ENCODE results near the gene ZMYND8. TPM values are rescaled to one million over a fixed set of nuclear protein-coding genes. Genes with fewer than 3 reads are reported as not detected.
"Not testable (repeated sequence)": the region's sequence is repeated elsewhere in the genome, so short reads cannot be mapped to it uniquely, and the experiment has no call there.

Gene ZMYND8
- 10 to 100 TPM; 32.3 to 50.4 (median 43.4) TPM for polyA plus RNA-seq (ENCODE audit: insufficient read depth in 1 of 5, insufficient read length in 5 of 5, low replicate concordance in 1 of 5)
- long read RNA-seq, donor 1, full-length matches to known transcripts = 2 of 2 reads
- long read RNA-seq, donor 1, partial matches to known transcripts = 0 of 2 reads
- long read RNA-seq, donor 1, other reads (novel, unspliced or antisense) = 0 of 2 reads
- long read RNA-seq, donor 2, full-length matches to known transcripts = 2 of 2 reads
- long read RNA-seq, donor 2, partial matches to known transcripts = 0 of 2 reads
- long read RNA-seq, donor 2, other reads (novel, unspliced or antisense) = 0 of 2 reads
- long read RNA-seq, donor 3 = 0 reads
- long read RNA-seq, donor 4, partial matches to known transcripts = 0 of 1 reads
- long read RNA-seq, donor 4, other reads (novel, unspliced or antisense) = 0 of 1 reads
- long read RNA-seq, donor 5, partial matches to known transcripts = 9 of 9 reads
- long read RNA-seq, donor 5, other reads (novel, unspliced or antisense) = 0 of 9 reads
- long read RNA-seq, donor 6, full-length matches to known transcripts = 3 of 3 reads
- long read RNA-seq, donor 6, partial matches to known transcripts = 0 of 3 reads
- long read RNA-seq, donor 6, other reads (novel, unspliced or antisense) = 0 of 3 reads
- long read RNA-seq, donor 7, partial matches to known transcripts = 21 of 21 reads
- long read RNA-seq, donor 7, other reads (novel, unspliced or antisense) = 0 of 21 reads
- long read RNA-seq, donor 8 = 0 reads

DNA sequence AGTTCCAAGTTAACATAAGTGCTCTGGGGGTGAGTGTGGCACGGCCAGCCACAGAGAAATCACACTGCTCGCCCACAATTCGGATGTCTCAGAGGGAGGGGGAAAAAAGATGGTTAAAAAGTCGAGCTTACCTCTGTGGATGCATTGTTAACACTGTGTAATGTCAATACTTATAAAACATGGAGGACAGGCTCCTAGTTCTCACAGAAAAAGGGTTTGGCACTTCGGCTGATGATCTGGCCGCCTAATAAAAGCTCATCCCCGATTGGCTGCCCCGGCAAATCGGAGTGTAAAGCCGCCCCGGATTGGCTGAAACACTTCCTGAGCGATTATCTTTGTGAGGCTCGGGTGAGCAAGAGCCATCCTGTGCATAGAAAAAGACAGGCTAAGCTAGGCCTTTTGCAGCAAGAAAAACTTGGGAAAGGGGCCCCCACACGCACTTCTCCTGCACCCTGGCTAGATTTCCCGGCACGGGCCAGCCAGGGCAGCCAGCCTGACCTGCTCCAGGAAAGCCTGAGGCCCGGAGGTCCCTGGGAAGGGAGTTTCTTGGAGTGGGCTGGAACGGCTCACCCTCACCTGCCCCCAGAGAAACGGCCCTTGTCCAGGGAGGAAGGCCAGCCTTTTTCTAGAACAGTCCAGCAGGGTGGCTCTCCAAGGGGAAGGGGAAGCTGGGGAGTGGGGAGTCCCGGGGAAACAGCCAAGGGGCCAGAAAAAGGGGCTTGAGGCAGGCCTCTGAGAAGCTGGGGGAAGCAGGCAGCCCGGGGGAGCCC, at the start of gene ZMYND8:
Gene ZMYND8, minus strand, starts transcription at position 174 of the 770 bp plus-strand sequence. Its CDS starts 29 bp downstream, at position 145.
- peak; percentile 92 to 96 for DNase-seq

DNA sequence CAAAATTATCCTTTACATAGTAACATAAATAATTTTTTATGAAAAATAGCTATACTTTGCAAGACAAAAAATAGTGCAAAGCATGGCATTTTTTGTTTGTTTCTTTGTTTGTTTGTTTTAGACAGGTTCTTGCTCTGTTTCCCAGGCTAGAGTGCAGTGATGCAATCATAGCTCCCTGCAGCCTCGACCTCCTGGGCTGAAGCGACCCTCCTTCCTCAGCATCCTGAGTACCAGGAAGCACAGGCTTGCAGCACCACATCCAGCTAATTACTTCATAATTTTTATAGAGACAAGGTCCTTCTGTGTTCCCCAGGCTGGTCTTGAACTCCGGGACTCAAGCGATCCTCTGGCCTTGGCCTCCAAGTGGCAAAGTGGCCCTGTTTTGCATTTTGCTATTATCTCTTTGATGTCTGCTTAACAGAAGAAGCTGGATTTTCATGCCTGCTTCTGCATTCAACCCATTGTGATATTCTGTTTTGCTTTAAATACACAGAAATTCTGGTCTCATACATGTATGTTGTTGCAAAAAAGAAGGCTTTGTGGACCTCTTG, 49.4 kb upstream of the ZMYND8 start:
- no peak for DNase-seq

DNA sequence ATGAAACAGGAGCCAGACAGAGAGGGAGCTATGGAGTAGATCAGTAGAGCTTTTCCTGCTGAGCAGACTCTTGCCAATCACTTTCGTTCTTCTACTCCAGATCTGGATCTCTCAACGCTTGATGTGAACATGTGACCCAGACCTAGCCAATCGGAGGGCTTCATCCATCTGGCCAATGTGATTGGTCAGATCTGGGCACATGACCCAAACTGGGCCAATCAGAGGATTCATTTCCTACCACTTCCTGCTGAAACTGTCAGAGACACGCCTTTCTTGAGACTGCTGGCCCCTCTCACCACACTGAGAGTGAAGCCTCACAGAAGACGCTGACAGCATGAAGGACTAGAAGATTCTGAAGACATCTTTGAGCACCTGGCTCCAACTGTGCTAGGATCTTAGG, 44.2 kb upstream of the ZMYND8 start:
- DNase-seq = no peak

DNA sequence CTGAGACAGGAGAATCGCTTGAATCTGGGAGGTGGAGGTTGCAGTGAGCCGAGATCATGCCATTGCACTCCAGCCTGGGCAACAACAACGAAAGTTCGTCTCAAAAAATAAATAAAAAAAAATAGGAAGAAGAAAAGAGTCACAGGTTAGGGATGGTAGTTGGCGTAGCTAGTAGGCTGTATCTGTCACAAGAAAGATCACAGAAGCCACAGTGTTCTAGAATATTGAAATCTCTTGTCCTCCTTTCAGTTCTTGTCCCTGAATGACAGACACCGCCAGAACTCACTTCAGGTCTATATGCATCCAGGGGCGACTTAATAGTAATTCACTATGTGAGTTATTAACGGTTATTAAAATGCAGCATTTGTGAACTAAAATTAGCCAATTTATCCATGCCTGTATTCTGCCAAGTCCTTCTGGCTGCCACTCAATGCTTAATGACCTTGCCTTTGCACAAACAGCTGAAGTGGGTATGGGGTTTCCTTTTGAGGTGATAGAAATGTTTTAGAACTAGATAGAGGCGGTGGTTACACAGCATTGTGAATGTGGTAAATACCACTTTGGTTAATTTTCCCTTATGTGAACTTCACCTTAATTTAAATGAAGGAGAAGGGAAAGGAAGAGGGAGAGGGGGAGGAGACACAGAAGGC, 41.3 kb upstream of the ZMYND8 start:
- no peak for DNase-seq

DNA sequence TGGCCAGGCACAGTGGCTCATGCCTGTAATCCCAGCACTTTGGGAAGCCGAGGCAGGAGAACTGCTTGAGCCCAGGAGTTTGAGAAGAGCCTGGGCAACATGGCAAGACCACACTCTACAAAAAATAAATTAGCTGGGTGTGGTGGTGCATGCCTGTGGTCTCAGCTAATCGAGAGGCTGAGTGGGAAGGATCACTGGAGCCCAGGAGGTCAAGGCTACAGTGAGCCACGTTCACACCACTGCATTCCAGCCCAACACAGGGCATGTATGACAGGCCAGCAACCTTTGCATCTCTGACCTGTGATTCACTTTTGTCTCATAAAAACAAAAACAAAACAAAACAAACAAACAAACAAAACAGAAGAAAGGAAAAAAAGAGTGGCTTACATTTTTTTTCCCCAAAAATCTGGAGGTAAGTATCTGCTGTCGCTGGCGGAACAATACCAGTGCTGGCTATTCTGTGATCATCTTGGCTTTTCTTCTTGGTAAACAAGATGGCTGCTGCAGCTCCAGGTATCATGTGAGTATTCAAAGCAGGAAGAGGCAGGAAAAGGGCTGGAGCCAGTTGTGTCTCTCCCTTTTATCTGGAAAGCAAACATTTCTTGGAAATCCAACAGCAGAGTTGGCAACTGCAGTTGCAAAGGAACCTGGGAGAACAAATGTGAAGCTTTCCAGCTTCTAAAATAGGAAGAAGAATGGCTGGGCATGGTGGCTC, 40.4 kb upstream of the ZMYND8 start:
- DNase-seq = no peak

DNA sequence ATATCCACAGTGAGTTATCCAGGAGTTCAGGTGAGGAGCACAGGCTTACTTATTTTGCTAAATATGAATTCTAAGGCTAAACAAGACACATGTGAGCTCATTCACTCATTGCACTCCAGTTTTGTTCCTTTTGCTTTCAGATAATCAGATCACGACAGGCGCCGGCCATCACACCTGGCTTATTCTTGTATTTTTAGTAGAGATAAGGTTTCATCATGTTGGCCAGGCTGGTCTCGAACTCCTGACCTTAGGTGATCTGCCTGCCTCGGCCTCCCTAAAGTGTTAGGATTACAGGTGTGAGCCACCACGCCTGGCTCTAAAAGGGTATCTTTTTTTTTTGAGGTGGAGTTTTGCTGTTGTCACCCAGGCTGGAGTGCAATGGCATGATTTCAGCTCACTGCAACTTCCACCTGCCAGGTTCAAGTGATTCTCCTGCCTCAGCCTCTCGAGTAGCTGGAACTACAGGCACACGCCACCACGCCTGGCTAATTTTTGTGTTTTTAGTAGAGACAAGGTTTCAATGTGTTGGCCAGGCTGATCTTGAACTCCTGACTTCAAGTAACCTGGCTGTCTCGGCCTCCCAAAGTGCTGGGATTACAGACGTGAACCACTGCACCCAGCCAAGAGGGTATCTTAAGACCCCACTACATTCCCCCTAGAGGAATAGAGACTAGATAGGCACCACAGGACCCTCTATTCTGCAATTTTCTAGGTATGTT, 37.5 kb upstream of the ZMYND8 start:
- not testable (repeated sequence) for DNase-seq

DNA sequence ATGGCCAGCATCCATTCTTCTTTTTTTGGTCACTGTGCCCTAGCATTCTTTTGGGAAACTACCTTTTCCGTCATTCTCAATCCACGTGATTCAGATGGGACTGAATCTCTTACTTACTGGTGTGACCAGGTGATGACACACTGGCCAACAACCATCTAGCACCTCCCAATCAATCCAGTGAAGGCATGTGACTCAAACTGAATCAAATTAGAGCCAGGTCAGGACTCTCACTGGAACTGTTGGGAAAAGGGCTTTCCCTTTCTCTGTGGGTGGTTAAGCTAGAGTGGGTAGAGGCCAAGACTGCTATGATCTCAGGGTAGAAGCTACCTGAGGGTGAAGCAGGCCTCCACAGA, 36.2 kb upstream of the ZMYND8 start:
- DNase-seq = no peak

DNA sequence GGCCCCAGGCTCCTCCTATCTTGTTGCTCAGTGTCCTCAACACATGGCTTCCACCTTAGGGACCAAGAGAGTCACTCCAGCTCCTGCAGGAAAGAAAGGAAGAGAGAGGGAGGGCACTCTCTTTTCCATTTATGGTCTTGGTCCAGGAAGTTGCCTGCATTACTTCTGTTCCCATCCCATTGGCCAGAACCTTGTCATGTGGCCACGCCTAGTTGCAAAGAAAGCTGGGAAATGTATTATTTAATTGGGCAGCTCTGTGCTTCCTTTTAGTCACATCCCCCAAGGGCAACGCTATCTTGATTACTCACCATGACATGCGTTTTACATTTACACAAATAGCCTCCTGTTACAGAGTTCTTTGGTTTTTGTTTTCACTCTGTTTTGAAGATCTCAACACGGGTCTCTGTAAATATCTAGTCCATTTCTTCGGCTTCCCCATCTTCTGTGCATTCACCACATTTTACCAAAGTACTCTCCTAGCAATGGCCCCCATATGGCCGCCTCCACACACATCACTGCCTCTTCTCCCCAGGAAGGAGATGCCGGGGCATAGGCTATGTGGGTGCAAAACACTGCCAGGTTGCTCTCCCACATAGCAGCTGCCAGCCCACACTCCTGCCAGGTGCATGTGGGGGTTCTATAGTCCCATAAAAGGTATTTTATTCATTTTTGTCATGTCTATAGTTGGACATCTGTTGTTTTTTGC, 35.7 kb upstream of the ZMYND8 start:
- DNase-seq = no peak

DNA sequence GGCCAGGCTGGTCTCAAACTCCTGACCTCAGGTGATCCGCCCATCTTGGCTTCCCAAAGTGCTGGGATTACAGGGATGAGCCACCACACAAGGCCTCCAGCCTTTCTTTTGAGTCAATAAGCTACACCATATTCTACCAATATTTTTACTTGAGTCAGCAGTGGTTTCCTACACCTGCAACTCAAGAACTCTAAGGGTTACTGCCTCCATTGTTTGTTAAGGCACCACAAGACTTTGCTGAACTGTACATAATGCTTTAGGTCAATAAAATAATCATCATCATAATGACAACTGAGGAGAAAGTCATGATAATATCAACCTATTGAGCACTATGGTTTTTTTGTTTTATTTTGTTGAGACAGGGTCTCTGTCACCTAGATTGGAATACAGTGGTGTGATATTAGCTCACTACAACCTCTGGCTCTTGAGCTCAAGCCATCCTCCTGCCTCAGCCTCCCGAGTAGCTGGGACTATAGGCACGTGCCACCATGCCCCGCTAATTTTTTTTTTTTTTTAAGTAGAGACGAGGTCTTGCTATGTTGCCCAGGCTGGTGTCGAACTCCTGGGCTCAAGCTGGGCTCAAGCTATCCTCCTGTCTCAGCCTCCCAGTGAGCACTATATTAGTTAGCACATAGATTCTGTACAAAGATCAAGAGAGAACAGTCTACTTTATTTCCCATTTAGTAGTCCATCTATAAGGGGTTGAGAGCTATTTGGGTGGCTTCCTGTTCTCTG, 34.9 kb upstream of the ZMYND8 start:
- DNase-seq = no peak

DNA sequence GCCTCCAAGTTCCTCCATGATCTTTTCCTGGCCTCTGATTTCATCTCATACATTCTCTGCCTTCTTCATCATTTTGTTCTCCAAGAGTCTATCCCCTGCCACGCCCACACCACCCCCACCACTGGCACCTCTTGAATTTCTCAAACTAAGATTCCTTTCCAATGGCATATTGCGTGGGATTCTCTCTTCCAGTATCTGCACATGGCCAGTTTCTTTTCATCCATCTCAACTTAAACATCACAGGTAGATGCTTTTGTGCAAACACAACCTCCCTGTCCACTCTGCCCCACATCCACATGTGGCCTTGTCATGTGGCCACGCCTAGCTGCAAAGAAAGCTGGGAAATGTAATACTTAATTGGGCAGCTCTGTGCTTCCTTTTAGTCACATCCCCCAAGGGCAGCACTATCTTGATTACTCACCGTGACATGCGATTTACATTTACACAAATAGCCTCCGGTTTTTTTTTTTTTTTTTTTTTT, 33.4 kb upstream of the ZMYND8 start:
- DNase-seq = no peak

DNA sequence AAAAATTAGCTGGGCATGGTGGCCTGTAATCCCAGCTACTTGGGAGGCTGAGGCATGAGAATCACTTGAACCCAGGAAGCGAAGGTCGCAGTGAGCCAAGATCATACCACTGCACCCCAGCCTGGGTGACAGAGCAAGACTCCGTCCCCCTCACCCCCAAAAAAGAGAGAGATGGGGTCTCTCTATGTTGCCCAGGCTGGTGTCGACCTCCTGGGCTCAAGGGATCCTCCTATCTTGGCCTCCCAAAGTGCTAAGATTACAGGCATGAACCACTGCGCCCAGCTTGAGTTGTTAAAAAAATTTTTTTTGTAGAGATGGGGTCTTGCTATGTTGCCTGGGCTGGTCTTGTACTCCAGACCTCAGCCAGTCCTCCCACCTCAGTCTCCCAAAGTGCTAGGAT, 29.5 kb upstream of the ZMYND8 start:
- not testable (repeated sequence) for DNase-seq

DNA sequence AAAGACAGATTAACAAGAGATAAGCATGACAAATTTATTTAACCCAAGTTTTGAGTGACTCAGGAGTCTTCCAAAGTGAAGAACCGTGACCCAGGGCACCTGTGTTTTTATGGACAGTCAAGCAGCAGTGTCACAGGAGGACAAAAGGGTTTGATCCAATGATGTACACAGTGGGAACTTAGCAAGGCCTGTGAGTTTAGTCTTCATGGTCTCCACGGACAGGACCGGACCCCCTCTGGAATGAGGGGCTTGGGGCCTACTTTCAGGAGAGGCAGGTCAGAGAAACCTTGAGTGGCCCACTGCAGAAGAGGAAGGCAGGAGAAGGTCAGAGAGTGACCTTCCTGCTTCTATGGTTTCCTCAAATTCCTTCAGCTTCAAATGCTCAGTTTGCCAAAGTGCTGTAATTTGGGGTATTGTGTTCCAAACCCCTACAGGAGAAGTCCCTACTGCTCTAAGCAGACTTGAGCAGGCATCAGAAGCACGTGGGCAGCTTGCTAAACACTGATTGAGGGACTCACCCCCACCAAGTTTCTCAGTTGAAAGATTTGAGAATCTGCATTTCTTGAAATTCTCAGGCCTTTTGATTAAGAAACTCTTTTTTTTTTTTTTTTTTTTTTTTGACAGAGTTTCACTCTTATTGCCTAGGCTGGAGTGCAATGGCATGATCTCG, 26.4 kb upstream of the ZMYND8 start:
- no peak for DNase-seq

DNA sequence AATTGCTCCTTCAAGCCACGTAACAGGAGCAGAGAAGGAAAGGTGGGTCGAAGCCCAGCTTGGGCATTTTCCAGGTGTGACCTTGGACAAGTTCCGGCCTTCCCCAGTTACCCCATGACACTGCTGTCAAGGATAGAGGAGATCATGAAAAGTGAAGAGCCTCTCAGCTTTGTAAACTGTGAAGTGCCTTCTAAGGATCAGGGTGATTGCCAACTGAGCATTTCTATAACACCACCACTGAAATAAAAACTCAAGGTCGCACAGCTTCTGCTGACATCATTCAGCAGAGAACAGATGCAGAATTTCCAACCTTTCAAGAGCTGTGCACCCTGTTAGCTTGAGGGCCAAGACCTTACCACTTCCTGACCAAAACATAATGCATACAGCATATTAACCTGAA, 24.0 kb upstream of the ZMYND8 start:
- no peak for DNase-seq

DNA sequence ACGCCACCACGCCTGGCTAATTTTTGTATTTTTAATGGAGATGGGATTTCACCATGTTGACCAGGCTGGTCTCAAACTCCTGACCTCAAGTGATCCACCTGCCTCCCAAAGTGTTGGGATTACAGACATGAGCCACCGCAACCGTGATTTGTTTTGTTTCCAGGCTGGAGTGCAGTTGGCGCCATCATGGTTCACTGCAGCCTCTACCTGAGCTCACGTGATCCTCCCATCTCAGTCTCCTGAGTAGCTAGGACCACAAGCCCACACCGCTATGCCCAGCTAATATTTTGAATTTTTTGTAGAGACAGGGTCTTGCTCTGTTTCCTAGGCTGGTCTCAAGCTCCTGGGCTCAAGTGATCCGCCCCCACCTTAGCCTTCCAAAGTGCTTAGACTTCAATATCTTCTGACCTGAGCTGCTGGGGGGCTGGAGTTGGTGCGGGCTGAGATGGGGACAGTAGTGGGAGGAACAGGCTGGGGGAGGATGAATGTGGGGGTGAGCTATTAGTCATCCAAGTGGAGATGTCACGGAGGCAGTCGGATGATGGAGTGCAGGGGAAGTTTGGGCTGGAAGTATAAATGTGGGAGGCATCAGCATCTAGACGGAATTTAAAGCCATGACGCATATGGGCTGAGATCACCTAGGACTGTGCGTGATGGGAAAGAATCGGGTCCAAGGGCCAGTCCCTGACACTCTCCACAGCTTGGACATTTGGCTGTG, 23.1 kb upstream of the ZMYND8 start:
- DNase-seq = no peak

DNA sequence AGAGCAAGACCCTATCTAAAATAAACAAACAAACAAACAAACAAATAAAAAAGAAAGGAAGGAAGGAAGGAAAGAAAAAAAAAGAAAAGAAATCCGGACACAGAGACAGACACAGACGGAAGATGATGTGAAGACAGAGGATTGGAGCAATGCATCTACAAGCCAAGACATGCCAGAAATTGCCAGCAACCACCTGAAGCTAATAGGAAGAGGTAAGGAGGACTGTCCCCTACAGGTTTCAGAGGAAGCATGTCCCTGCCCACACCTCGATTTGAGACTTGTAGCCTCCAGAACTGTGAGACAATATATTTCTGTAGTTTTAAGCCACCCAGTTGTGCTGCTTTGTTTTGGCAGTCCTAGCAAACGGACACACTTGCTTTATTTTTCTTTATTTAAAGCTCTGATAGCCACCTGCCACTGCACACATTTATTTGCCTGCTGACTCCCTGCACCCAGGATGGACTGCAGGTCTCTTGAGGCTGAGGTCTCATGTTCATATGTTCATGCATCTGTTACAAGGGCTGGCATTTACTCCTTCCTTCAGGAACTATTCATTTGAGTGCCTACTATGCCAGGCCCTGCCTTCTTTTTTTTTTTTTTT, 20.7 kb upstream of the ZMYND8 start:
- DNase-seq = no peak

DNA sequence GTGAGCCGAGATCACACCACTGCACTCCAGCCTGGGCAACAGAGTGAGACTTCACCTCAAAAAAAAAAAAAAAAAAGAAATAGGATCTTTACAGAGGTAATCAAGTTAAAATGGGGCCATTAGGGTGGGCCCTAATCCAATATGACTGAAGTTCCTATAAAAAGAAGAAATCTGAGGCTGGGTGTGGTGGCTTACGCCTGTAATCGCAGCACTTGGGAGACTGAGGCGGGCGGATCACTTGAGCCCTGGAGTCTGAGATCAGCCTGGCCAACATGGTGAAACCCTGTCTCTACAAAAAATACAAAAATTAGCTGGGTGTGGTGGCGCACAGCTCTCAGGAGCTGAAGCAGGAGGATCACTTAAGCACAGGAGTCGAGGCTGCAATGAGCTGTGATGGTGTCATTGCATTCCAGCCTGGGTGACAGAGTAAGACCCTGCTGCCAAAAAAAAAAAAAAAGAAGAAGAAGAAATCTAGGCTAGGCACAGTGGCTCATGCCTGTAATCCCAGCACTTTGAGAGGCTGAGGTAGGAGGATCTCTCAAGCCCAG, 19.7 kb upstream of the ZMYND8 start:
- DNase-seq = not testable (repeated sequence)

DNA sequence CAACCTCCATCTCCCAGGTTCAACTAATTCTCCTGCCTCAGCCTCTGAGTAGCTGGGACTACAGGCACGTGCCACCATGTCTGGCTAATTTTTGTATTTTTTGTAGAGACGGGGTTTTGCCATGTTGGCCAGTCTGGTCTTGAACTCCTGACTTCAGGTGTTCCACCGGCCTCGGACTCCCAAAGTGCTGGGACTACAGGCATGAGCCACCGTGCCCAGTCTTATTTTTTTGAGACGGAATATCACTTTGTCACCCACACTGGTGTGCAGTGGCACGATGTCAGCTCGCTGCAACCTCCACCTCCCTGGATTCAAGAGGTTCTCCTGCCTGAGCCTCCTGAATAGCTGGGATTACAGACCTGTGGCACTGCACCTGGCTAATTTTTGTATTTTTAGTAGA, 17.6 kb upstream of the ZMYND8 start:
- not testable (repeated sequence) for DNase-seq
